HG03565 (cell line): ENCODE results near the gene PIK3C2G.
"Not testable (repeated sequence)": the region's sequence is repeated elsewhere in the genome, so short reads cannot be mapped to it uniquely, and the experiment has no call there.

ENCODE experiments used
- ATAC-seq: cut with Tn5 transposase; IDR thresholded peaks from one replicate; pipeline ENCODE4 v1.9.1; 2021; ENCODE audit warnings: mild to moderate bottlenecking, moderate library complexity; ENCODE audit not compliant: unreplicated experiment

PIK3C2G gene

GRCh38 chr12:18468246-18469075 is 207.1 kb downstream of the PIK3C2G start:
- ATAC-seq = no peak

DNA sequence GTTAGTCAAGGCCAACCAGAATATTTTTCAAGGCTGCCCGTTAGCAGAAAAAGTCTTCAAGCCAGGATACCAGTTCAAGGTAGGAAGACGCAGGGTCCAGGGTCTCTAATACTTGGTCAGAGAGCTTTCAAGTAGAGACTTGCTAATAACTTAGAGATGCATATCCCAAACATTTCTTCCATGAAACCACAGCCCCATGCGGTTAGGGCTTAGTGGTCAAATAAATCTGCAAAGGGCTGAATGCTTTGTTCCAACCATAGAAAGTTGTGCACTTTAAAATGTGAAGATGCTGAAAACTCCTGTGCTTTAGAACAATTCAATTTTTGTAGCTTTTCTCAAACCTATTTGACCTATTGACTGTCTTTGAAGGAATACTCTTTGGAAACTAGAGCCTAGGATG is 208.9 kb downstream of the PIK3C2G start:
- no peak for ATAC-seq

- ATAC-seq = no peak
These were observed 211.0 kb downstream of the PIK3C2G start for GRCh38 chr12:18472304-18472703.

GRCh38 chr12:18472806-18473205 is 211.5 kb downstream of the PIK3C2G start:
- ATAC-seq = no peak

DNA sequence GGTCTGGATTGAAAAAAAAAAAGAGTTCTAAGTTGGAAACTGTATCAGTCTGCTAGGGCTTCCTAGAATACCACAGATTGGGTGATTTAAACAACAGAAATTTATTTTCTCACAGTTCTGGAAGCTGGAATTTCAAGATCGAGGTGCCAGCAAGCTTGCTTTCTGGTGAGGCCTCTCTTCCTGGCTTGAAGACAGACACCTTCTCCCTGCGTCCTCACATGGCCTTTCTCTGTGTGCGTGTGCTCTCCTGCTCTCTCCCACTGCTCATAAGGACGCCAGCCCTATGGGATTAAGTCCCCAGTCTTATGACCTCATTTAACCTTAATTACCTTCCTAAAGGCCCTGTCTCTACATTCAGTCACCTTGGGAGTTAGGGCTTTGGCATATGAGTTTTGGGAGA is 215.5 kb downstream of the PIK3C2G start:
- no peak for ATAC-seq

GRCh38 chr12:18479256-18479655 is 217.9 kb downstream of the PIK3C2G start:
- ATAC-seq = no peak

DNA sequence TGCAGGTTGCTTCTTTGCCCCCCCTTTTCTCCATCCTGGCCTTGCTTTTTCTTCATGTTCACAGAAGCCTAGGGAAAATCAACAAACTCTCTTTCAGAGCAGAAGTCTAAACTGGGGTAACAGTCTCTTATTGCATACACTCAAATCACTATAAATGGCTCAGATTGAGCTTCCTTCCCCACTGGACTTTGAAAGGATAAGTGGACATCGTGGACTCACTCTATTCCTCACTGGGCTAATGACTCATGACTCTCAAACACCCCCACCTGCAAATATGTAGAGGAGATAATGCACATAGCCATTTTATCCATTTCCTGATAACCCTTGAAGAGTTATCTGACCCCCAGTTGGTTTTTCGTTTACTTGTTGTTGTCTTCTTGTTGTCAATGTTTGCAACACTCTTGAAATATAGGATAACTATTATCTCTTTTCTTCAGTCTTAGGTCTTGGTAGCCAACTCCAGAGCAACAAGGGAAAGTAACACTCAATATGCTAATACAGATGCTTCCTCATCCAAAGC is 221.3 kb downstream of the PIK3C2G start:
- ATAC-seq = no peak

DNA sequence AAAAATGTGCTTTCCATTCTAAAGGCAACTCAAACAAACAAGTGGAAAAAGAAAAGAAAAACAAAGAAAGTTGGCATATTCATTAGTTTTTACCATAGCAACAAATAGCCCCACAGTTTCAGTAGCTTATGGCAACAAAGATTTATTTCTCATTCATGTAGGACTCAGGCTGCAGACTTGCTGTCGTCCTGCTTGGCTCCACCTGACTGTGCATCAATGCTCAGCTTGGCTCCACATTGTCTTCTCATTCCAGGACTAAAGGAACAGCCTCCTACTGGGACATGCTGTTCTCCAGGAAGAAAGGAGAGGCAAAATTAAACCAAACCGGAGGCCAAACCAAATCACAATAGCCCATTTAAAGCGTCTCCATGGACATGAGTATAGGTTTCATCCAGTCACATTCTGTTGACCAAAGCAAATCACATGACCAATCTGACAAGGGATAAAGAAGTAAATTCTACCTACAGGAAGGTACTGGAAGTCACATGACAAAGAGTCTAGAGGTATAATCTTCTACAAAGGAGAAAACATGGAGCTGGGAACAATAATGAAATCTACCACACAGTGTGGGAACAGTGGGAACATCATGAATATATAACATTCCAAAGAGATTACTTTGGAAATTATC is 222.5 kb downstream of the PIK3C2G start:
- no peak for ATAC-seq

DNA sequence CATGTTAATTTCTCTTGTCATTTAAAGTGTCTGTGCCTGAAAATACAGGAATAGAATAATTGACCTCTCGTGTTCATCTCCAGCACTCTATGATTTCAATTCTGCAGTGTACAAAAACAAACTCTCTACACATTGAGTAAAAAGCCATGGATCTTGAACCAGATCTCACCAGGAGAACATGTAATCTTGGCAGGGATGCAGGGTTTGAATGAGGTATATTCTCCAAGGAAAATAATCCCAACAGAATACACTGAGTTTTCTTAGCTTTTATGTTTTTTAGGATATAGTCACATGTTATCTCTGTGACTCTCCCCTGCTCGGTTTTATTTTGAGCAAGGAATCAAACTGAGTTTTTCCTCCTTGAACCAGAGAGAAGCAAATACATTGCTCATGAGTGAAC is 224.7 kb downstream of the PIK3C2G start:
- ATAC-seq = no peak

DNA sequence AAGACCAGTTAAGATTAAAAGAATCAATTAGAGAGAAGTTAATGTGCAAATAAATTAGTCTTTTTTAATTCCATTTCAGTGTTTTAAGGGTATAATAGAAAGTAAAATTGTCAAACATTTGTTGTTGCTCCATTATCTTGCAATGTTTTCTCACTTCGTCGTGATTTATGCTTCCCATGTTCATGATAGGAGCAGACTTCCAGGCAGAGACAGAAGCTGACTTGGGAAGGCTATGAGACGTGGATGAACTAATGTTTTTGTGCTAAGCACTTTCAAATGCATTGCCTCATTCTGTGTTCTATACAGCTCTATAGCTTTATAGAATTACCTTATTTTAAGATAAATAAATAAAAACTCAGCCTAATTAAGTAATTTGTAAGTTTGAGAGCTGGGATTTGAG is 226.2 kb downstream of the PIK3C2G start:
- no peak for ATAC-seq

- no peak for ATAC-seq
These were observed 231.2 kb downstream of the PIK3C2G start for GRCh38 chr12:18492372-18493025.

DNA sequence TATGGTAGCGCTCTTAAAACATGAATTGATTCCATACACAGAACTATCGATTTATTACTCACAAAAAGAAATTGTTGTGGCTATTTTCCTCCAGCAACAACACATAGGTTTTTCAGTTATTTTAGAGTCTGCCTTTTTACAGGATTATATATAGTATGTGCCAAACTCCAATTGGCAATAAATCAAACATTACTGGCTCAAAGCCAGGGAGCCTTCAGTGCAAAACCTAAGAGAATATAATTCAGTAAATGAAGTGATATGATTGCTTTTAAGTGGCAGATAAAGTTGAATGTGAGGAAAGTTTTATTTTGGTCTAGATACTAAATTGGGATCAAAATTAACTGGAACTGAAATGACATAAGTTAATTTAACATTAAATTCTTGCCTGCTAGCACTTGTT is 234.8 kb downstream of the PIK3C2G start:
- ATAC-seq = no peak

DNA sequence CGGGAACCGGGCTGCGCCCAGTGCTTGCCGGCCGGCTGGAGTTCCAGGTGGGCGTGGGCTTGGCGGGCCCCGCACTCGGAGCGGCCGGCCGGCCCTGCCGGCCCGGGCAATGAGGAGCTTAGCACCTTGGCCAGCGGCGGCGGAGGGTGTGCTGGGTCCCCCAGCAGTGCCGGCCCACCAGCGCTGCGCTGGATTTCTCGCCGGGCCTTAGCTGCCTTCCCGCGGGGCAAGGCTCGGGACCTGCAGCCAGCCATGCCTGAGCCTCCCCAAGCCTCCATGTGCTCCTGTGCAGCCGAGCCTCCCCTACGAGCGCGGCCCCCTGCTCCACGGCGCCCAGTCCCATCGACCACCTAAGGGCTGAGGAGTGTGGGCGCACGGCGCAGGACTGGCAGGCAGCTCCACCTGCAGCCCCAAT is 238.8 kb downstream of the PIK3C2G start:
- ATAC-seq = not testable (repeated sequence)

GRCh38 chr12:18500736-18501135 is 239.4 kb downstream of the PIK3C2G start:
- ATAC-seq = not testable (repeated sequence)

DNA sequence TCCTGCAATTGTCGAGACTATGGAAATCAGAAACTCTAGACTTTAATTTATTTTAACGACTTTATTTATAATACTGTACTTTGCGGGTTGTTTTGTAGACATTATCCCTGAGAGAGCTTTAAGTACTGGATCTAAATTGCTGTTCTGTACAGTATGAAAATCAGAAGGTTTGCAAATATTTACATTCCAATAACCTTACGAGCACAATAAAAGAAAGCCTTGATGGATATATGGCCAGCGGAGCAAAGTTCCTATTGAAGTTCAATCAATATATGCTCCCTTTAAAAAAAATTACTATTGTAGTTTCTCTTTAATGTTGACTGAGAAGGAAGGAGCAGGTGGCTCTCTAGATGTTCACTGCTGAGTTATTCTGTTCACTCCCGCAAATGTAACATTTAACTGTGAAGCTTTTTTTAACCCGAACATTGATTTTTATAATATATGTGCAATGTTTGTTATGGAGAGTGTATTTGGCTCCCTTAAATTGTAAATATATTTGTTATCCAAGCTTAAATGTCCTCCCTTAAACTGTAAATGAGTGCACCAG is 241.2 kb downstream of the PIK3C2G start:
- ATAC-seq = no peak

- ATAC-seq = no peak
These were observed 260.1 kb downstream of the PIK3C2G start for GRCh38 chr12:18521461-18521860.

DNA sequence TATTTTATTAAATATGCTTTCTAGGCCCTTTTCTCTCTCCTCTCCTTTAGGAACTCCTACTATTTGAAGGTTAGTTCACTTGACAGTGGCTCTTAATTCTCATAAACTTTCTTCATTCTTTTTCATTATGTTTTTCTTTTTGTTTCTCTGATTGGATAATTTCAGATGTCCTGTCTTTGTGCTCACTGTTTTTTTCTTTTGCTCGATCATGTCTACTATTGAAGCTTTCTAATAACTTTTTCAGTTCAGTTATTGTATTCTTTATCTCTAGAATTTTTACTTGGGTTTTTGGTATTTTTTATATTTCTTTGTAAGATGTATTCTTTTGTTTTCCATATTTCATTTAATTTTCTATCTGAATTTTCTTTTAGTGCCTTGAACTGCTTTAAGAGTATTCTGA is 261.5 kb downstream of the PIK3C2G start:
- no peak for ATAC-seq

- not testable (repeated sequence) for ATAC-seq
These were observed 281.2 kb downstream of the PIK3C2G start for GRCh38 chr12:18542497-18542896.

DNA sequence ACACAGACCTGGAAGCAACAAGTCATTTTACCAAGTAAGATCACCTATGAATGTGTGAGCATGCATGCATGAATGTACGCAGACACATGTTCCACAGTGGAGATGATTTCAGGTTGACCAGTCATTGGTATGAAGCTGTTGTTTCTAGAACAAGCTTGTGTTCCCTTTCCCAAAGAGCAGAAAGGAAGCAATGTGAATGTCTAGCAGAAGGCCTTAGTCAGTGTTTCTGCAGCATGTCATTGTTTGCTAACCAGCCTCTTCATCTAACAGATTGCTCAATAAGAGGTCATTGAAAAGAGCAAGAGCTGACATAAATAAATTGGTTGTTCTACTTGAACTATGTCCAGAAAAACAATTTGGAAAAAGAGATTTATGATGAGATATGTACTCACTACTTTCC is 285.1 kb downstream of the PIK3C2G start:
- ATAC-seq = no peak

GRCh38 chr12:18549598-18549997 is 288.3 kb downstream of the PIK3C2G start:
- ATAC-seq = no peak

- ATAC-seq = no peak
These were observed 289.8 kb downstream of the PIK3C2G start for GRCh38 chr12:18551106-18551505.
